Omental fat pad (tissue), 4 donors: ENCODE results near the gene C5orf15. TPM values are rescaled to one million over a fixed set of nuclear protein-coding genes. Genes with fewer than 3 reads are reported as not detected.

ENCODE experiments used
- ATAC-seq: fragments of 150-250 bp; one replicate; pipeline ENCODE4 v1.9.1; 2016; ENCODE audit warnings: mild to moderate bottlenecking, moderate library complexity; ENCODE audit not compliant: low FRiP score
- DNase-seq: peaks from one replicate; pipeline ENCODE4 v3.0.0-alpha.2; 2019; ENCODE audit warnings: low spot score
- total RNA-seq, 4 donors: library from RNA; depleted of rRNA; stranded (reverse); fragments of >200 nt; gene quantifications; one replicate each; pipeline ENCODE4 v1.1.0, GENCODE V29; 2016
- TF ChIP-seq, protein P1 (sequence below), 3 donors: fragments of 450-650 bp; IDR thresholded peaks; one replicate each; pipeline ENCODE4 v1.5.1; 2016 to 2017; ENCODE audit warnings: antibody characterized with exemption in 3 of 3, mild to moderate bottlenecking in 3 of 3, moderate library complexity in 2 of 3

C5orf15 gene
- total RNA-seq, 4 donors from 2014 or later = 31.3 to 53.1 (median 41.2) TPM

DNA sequence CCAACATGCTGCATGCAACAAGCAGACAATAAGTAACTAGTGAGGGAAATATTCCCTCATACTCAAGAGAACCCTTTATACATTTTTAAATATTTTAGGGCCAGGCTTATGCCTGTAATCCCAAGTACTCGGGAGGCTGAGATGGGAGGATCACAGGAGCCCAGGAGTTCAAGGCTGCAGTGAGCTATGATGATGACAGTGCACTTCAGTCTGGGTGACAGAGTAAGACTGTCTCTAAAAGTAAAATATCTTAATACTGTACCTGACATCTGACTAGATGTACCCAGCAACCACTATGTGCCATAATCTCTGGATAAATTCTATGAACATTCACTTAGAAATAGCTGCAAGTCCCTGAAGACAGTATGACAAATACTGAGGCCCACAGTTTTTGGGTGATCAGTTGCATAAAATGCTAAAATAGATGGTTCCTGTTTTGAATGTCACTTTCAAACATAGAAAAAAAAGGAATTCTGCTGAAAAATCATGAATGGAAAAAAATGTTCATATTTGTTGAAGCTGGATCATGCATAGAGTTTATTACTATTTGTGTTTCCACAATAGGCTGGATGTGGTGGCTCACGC is 2.0 kb upstream of the C5orf15 start:
- ATAC-seq = no peak
- TF ChIP-seq, protein P1, sequence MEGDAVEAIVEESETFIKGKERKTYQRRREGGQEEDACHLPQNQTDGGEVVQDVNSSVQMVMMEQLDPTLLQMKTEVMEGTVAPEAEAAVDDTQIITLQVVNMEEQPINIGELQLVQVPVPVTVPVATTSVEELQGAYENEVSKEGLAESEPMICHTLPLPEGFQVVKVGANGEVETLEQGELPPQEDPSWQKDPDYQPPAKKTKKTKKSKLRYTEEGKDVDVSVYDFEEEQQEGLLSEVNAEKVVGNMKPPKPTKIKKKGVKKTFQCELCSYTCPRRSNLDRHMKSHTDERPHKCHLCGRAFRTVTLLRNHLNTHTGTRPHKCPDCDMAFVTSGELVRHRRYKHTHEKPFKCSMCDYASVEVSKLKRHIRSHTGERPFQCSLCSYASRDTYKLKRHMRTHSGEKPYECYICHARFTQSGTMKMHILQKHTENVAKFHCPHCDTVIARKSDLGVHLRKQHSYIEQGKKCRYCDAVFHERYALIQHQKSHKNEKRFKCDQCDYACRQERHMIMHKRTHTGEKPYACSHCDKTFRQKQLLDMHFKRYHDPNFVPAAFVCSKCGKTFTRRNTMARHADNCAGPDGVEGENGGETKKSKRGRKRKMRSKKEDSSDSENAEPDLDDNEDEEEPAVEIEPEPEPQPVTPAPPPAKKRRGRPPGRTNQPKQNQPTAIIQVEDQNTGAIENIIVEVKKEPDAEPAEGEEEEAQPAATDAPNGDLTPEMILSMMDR (IDR thresholded peaks at IDR 0.05) = no peak
- no peak for DNase-seq

GRCh38 chr5:133969654-133970324 is 1.4 kb upstream of the C5orf15 start:
- DNase-seq (no peak), ATAC-seq (no peak)

DNA sequence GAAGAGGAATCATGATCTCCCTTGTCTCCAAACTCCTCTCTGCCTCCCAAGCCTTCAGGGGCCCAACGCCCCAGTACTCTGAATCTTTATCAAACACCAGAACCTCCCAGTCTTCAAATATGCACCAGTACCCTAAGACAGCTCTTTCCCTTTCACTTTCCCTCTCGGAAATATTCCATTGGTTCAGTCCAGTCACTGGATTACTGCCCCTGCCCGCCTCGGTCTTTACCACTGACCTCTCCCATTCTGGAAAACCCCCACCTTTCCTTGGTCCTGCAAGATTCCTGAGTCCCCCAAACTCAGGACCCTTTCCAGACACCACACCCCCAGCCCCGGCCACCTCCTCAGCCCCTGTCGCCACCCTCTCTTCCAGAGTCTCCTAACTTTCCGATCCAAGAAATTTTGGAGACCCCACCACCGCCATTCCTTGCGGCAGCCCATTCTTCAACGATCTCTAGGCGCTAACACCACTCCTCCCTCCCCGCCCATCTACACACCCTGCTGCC is 674 bp downstream of the C5orf15 start:
- TF ChIP-seq, protein P1 (IDR thresholded peaks at IDR 0.05) = no peak
- DNase-seq (no peak), ATAC-seq (peak; percentile 70)

More at GRCh38 chr5:133969654-133970324, 1.4 kb upstream of the C5orf15 start:
- TF ChIP-seq, protein P1 (IDR thresholded peaks at IDR 0.05) = no peak

DNA sequence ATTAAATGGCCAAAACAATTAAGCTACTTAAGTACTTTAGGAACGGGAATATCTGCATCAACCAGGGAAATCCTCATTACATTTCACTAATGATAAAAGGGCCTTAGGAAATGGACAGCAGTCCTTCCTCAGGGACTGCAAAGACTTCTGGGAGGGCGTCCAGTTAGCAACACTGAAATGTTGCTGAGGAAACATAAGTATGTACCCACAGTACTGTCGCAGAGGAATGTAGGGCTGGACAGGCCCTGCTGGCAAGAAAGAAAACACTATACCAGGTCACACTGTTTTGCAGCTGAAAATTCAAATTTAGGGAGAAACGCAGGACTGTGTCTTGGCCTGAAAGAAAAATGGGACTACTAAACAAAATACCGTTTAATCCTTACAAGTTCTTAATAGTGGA is 1.3 kb downstream of the C5orf15 start:
- DNase-seq (no peak), ATAC-seq (no peak)
- TF ChIP-seq, protein P1 (IDR thresholded peaks at IDR 0.05) = no peak

DNA sequence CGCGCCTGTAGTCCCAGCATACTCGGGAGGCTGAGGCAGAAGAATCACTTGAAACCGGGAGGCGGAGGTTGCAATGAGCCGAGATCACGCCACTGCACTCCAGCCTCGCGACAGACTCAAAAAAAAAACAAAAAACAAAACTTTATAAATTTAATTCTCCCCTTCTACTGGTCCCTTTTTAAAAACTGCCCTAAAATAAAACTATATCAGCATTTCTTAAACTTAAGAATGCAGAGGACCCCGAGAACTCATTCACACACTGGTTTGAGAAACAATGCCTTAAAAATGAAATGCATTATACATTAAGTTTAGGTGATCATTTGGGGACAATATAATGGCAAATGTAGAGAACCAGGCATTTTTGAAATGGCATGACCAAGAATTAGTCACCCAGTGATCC is 2.3 kb downstream of the C5orf15 start:
- no peak for DNase-seq
- no peak for ATAC-seq
- TF ChIP-seq, protein P1 (IDR thresholded peaks at IDR 0.05) = no peak

GRCh38 chr5:133963493-133964128 is 4.8 kb downstream of the C5orf15 start:
- DNase-seq = no peak
- TF ChIP-seq, protein P1 (IDR thresholded peaks at IDR 0.05) = no peak
- no peak for ATAC-seq
